Coronary artery (tissue), 2 donors: Measurements from ENCODE around the gene PPP1CA.

Source experiments
- DNase-seq: peaks from one replicate; pipeline ENCODE4 v3.0.0-alpha.2; 2017; ENCODE audit warnings: low spot score
- H3K27ac ChIP-seq, 2 donors: fragments of 200-600 bp; sonication (generic); one replicate each; pipeline ENCODE4 v1.5.1; 2016 to 2019
- H3K4me3 ChIP-seq: fragments of 200-600 bp; sonication (generic); 2 replicates; pipeline ENCODE4 v1.5.1; 2016; ENCODE audit warnings: mild to moderate bottlenecking, moderate library complexity
- TF ChIP-seq, protein P1 (sequence below): fragments of 200-600 bp; sonication (generic); IDR thresholded peaks from one replicate; pipeline ENCODE4 v1.5.1; 2019; ENCODE audit warnings: antibody characterized with exemption

Gene PPP1CA

DNA sequence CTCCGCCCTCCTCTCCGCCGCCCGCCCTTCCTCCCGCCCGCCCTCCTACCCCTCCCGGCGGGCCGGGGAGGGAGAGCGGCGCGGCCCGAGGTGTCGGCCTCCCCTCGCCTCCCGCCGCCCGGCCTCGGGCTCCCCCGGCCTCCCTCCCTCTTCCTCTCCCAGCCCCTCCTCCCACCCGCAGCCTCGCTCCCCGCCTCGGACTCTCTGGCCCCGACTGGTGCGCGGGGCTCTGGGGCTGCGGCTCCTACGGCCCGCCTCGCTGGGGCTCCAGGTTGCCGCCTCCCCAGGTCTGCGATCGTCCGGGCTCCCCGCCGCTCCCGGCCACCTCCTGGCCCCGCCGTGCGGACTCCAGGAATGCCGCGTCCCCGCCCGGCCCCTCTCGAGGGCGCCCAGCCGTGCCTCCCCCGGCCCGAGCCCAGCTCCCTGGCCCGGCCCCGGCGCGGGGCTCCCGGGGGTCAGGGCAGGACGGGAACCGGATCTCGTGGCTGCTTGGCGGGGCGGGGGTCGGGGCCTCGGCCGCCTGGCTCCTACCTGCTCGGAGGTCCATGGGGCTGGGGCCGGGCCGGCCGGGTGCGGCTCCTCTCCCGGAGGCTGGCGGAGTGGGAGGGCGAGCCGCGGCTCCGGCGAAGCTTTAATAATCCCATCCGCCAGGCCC lies 28.5 kb downstream of the PPP1CA start, which contains the start of gene CLCF1:
Gene CLCF1 (minus strand): TSS at position 606 of the 655 bp plus-strand sequence. CDS start 59 bp downstream, at position 547.
- H3K4me3 ChIP-seq = peak within 1 kb of the TSS; percentile 88
- no peak for DNase-seq
- peak within 1 kb of the TSS; percentile 85 to 93 for H3K27ac ChIP-seq
- TF ChIP-seq, protein P1, sequence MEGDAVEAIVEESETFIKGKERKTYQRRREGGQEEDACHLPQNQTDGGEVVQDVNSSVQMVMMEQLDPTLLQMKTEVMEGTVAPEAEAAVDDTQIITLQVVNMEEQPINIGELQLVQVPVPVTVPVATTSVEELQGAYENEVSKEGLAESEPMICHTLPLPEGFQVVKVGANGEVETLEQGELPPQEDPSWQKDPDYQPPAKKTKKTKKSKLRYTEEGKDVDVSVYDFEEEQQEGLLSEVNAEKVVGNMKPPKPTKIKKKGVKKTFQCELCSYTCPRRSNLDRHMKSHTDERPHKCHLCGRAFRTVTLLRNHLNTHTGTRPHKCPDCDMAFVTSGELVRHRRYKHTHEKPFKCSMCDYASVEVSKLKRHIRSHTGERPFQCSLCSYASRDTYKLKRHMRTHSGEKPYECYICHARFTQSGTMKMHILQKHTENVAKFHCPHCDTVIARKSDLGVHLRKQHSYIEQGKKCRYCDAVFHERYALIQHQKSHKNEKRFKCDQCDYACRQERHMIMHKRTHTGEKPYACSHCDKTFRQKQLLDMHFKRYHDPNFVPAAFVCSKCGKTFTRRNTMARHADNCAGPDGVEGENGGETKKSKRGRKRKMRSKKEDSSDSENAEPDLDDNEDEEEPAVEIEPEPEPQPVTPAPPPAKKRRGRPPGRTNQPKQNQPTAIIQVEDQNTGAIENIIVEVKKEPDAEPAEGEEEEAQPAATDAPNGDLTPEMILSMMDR = no peak

DNA sequence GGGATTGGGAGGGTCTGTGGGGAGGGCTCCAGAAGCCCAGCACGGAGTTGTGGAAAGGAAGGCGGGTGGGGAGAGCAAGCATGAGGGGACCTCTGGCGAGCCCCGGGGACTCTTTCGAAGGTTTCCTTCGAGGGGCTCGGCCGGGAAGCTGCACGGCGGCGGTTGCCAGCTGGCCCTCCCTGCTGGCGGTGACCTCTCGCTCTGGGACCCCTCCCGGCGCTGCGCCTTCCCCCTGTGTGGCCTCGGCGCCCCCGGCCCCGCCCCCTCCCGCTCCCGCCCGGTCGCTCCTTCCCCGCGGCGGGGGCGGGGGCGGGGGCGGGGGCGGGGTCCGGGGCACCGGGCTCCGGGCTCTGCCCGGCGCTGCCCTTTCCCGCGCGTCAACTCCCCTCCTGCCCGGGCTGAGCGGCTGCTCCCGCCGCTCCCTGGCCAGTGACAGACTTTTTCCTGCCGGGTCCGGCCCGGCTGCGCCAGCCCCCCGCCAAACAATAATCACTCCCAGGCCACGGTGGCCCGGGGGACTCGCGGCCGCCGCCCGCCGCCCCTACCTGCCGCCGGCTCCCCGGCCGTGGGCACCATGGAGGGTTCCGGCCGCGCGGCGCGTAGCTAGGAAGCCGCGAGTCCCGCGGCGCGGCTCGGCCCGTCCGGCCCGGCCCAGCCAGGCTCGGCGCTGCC lies 29.2 kb downstream of the PPP1CA start:
- DNase-seq = no peak
- TF ChIP-seq, protein P1 = no peak
- H3K4me3 ChIP-seq = peak overlapping the region; percentile 88
- peak overlapping the region; percentile 85 to 93 for H3K27ac ChIP-seq

DNA sequence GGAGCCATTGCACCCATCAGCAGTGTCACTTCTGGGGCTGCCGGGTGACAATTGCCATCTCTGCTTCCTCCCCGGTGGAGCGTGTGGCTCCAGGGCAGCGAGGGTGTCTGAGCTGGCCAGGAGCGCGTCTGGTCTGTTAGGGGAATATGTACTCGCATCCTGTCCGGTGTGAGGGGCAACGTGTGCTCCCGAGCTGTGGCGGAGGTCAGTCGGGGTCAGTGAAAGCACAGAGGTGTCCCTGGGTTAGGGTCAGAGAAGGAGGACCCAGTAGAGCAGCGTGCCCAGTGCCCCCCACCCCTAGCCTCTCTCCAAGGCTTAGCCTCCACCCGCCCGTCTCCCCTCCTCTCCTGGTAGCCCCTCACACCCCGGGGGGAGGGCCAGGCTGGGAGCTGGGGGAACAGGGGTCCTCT lies 29.7 kb downstream of the PPP1CA start:
- Histone ChIP-seq H3K4me3 (peak overlapping the region; percentile 88), H3K27ac (peak overlapping the region; percentile 85 to 93)
- TF ChIP-seq, protein P1 = no peak
- DNase-seq = no peak

DNA sequence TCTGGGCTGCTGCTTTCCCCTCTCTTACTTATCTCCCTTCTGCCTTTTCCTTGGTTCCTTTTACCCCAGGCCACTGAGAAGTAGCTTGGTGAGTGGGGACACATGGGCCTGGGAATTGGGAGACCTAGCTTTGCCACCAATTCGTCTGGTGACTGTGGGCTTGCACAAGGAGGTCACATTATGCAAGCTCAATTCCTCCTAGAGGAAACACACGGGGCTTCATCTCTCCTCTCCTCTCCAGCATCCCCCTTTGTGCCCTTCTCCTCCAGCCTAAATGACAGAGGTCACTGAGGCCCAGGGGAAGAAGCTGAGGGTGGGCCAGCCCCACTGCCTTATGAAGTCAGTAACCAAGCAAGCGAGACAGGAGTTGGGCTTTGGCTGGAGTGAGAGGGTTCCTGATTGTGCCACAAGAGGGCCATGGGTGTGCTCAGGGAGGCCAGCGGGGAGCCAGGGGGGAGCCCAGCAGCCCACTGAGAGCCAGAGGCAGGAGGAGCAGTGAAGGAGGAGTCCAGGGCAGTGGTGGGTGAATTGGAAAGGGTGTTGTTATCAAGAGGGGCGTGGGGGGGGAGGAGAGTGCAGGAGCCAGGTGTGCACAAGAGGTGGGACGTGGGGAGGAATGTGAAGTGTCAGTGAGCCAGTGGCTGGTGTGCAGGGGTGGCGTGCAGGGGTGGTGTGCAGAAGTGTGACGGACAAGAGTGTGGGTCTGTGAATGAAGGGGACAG lies 30.3 kb downstream of the PPP1CA start:
- no peak for DNase-seq
- Histone ChIP-seq H3K27ac (peak overlapping the region in 1 of 2 donors; percentile 93), H3K4me3 (peak overlapping the region; percentile 88)
- TF ChIP-seq, protein P1 = no peak

DNA sequence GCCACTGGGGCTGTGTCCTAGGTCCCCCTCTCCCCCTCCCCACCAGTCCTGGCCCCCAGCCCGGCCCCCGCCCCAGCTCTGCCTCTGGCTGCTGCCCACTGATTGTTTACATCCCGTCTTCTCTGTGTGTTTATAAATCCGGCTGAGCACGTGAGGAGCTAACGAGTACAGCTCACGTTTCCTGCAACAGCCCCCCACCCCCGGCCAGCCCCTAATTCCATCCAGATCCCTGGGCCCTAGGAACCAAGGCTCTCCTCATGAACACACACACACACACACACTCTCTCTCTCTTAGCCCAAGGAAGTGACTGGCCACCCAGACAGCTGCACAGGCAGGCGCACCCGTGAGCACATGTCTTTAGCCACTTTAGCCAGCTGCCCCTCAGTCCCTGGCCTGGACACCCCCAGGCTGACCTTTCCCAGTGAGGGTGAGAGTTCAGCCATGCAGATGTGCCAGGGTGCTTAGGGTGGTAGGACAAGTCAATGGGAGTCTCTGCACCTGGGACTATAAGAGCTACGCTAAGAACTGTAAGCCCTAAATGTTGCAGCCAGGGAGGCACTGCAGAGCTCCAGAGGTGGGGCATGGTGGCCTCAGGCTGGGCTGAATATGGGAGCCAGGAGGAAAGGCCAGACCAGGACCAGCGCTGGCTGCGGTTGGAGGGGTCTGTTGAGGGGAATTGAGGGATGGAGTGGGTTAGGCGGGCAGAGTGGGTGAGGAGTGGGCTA lies 31.1 kb downstream of the PPP1CA start:
- Histone ChIP-seq H3K27ac (peak overlapping the region in 1 of 2 donors; percentile 93), H3K4me3 (no peak overlapping the region)
- TF ChIP-seq, protein P1 = no peak
- DNase-seq = no peak

DNA sequence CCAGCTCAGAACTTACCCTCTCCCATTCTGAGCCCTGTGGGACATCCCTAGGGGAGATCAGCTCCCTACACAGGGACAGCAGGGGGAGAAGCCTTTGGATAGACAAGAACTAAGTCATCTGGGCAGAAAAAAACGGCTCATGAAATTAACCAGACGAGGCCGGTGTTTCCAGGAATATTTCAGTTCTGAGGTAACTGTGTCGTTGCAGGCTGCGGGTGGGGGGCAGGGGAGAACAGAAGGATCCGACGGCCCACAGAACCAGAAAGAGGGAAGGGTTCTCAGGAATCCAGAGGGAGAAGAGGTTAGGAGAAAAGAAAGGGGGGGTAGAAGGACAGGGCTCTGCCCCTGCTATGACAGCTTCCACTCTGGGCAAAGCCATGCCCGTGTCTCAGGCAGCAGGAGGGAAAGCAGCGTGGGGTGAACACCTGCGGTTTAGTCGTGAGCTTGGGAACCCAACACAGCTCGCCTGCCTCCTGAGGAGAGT lies 31.8 kb downstream of the PPP1CA start:
- no peak overlapping the region for H3K4me3 ChIP-seq

More for the DNA sequence above, 31.8 kb downstream of the PPP1CA start:
- DNase-seq = no peak
- peak overlapping the region in 1 of 2 donors; percentile 93 for H3K27ac ChIP-seq
- TF ChIP-seq, protein P1 = no peak
